Measurements from ENCODE around the gene AMBP.

AMBP gene

GRCh38 chr9:114078021-114078780 is at the start of gene AMBP:
TSS of gene AMBP (minus strand) at chr9:114078300. CDS start at chr9:114078209, 91 bp downstream.
- no peak within 1 kb of the TSS for H3K4me3 ChIP-seq (ENCODE audit: low read depth, low read length)
- POLR2A ChIA-PET: no interaction called here
- CTCF ChIA-PET: interaction anchor here (1.1 to 3.1 kb wide), 2 partner anchors 30 to 213 kb away, joined by 3 to 12 read pairs; no protein-coding TSS in a partner anchor
- H3K36me3 ChIP-seq (ENCODE audit: control insufficient read depth in 2 of 2, insufficient read depth in 1 of 2, low read length in 2 of 2): no peaks in the 10 kb centered on the region
- no peak within 1 kb of the TSS for H3K27ac ChIP-seq (ENCODE audit: extremely low read depth, low read depth, low read length)
- no peaks in the 10 kb centered on the region for H3K9me3 ChIP-seq (ENCODE audit: control insufficient read depth, insufficient read depth, low read depth, low read length)
- no peak for TF ChIP-seq TCF7L2 (IDR thresholded peaks at IDR 0.05; ENCODE audit: borderline replicate concordance, low read depth, low read length)
- no peak for TF ChIP-seq GLIS2 (tag by site-specific recombination; IDR thresholded peaks at IDR 0.05)
- no peak for TF ChIP-seq KLF1 (tag by site-specific recombination; IDR thresholded peaks at IDR 0.05)
- TF ChIP-seq ATF2 (tag by site-specific recombination; IDR thresholded peaks at IDR 0.05; ENCODE audit: low read depth): no peak
- TF ChIP-seq ZNF791 (tag by site-specific recombination; IDR thresholded peaks at IDR 0.05): no peak
- TF ChIP-seq ZNF626 (tag by site-specific recombination; IDR thresholded peaks at IDR 0.05): no peak
- TF ChIP-seq ZNF280D (tag by site-specific recombination; IDR thresholded peaks at IDR 0.05): no peak
- no peak for TF ChIP-seq ZBTB17 (tag by site-specific recombination; IDR thresholded peaks at IDR 0.05)
- TF ChIP-seq ZNF777 (tag by site-specific recombination; IDR thresholded peaks at IDR 0.05; ENCODE audit: borderline replicate concordance): no peak
- no peak for TF ChIP-seq HIC1 (tag by site-specific recombination; IDR thresholded peaks at IDR 0.05)
- no peak for TF ChIP-seq MEIS1 (CRISPR knock-in tag; IDR thresholded peaks at IDR 0.05; ENCODE audit: borderline replicate concordance)
- TF ChIP-seq ZNF692 (tag by site-specific recombination; IDR thresholded peaks at IDR 0.05): no peak
- no peak for TF ChIP-seq ZIC2 (tag by site-specific recombination; IDR thresholded peaks at IDR 0.05)
- no peak for TF ChIP-seq ELK4 (IDR thresholded peaks at IDR 0.05; ENCODE audit: borderline replicate concordance, low read depth, low read length)
- no peak for TF ChIP-seq SETDB1 (IDR thresholded peaks at IDR 0.05; ENCODE audit: insufficient read length, low read length)
- H3K4me1 ChIP-seq (ENCODE audit: control insufficient read depth, insufficient read depth, low read length): no peaks in the 10 kb centered on the region
